HEK293 (cell line): ENCODE data around the gene CUL9.

Experiments used
- CTCF ChIP-seq: fragments of 450-650 bp; formaldehyde crosslinking; IDR thresholded peaks from 2 replicates; pipeline ENCODE4 v1.5.1; 2016; ENCODE audit warnings: missing biosample characterization, missing genetic modification characterization
- GLI2 ChIP-seq: fragments of 450-650 bp; formaldehyde crosslinking; IDR thresholded peaks from 2 replicates; pipeline ENCODE4; 2017; ENCODE audit warnings: missing biosample characterization, missing genetic modification characterization, low read depth, borderline replicate concordance
- KLF10 ChIP-seq: fragments of 450-650 bp; IDR thresholded peaks from 2 replicates; pipeline ENCODE4 v1.5.1; 2018; ENCODE audit warnings: missing biosample characterization, mild to moderate bottlenecking, missing genetic modification characterization
- REST ChIP-seq: fragments of 450-650 bp; formaldehyde crosslinking; IDR thresholded peaks from 2 replicates; pipeline ENCODE4 v1.5.1; 2016; ENCODE audit warnings: missing biosample characterization, missing genetic modification characterization
- TCF7L2 ChIP-seq: IDR thresholded peaks from 2 replicates; pipeline ENCODE4 v1.6.1; 2011; ENCODE audit warnings: low read depth, mild to moderate bottlenecking, inconsistent platforms, low read length, moderate library complexity, borderline replicate concordance
- ZIC2 ChIP-seq: fragments of 450-650 bp; formaldehyde crosslinking; IDR thresholded peaks from 2 replicates; pipeline ENCODE4 v1.5.1; 2016; ENCODE audit warnings: missing biosample characterization, missing genetic modification characterization
- ZNF148 ChIP-seq: fragments of 450-650 bp; formaldehyde crosslinking; IDR thresholded peaks from 2 replicates; pipeline ENCODE4 v1.5.0; 2017; ENCODE audit warnings: missing biosample characterization, missing genetic modification characterization, borderline replicate concordance
- ZNF175 ChIP-seq: fragments of 450-650 bp; formaldehyde crosslinking; IDR thresholded peaks from 2 replicates; pipeline ENCODE4 v1.5.1; 2016; ENCODE audit warnings: missing biosample characterization, missing genetic modification characterization
- ZNF274 ChIP-seq, 2 experiments: fragments of 200-500 bp in 1 of 2; fragments of 450-650 bp in 1 of 2; sonication (Bioruptor generic) in 1 of 2; formaldehyde crosslinking in 1 of 2; IDR thresholded peaks; 2 replicates each; pipeline versions ENCODE4 v1.5.1 to v1.6.1; 2014 to 2016; ENCODE audit warnings: borderline replicate concordance in 1 of 2, inconsistent platforms in 1 of 2, low read length in 1 of 2, missing biosample characterization in 1 of 2, missing genetic modification characterization in 1 of 2
- ZNF501 ChIP-seq: fragments of 450-650 bp; formaldehyde crosslinking; IDR thresholded peaks from 2 replicates; pipeline ENCODE4 v1.5.1; 2016; ENCODE audit warnings: missing biosample characterization, missing genetic modification characterization
- ZNF645 ChIP-seq: fragments of 450-650 bp; formaldehyde crosslinking; IDR thresholded peaks from 2 replicates; pipeline ENCODE4; 2016; ENCODE audit warnings: missing biosample characterization, missing genetic modification characterization

GRCh38 chr6:43248101-43248500 is 66.1 kb downstream of the CUL9 start:
- no peak for TF ChIP-seq KLF10 (tag by site-specific recombination)
- no peak for TF ChIP-seq ZNF175 (tag by site-specific recombination)
- no peak for TF ChIP-seq ZNF148 (tag by site-specific recombination)
- no peak for TF ChIP-seq CTCF
- TF ChIP-seq REST, result no peak
- TF ChIP-seq GLI2 (tag by site-specific recombination), result no peak
- TF ChIP-seq ZNF501 (tag by site-specific recombination), result no peak
- TF ChIP-seq TCF7L2, result no peak
- TF ChIP-seq ZNF274 (IDR thresholded peaks at IDR 0.05; ENCODE audit: low read length), result no peak
- TF ChIP-seq ZNF274 (tag by site-specific recombination; IDR thresholded peaks at IDR 0.05; ENCODE audit: borderline replicate concordance), result no peak
- no peak for TF ChIP-seq ZNF645
- TF ChIP-seq ZIC2, result no peak
